A673 (cell line): ENCODE measurements around the gene ASB18.

Experiments
- CTCF ChIP-seq: fragments of 300-800, 200-600 bp; sonication (generic); conservative IDR thresholded peaks from 2 replicates; pipeline ENCODE4 v1.5.1; 2017; ENCODE audit warnings: low read depth, mild to moderate bottlenecking, antibody characterized with exemption, low read length, moderate library complexity, mixed read lengths
- EZH2 ChIP-seq: fragments of 200-600 bp; sonication (generic); IDR thresholded peaks from 2 replicates; pipeline ENCODE4 v1.6.1; 2017; ENCODE audit warnings: borderline replicate concordance, low read depth, mild to moderate bottlenecking, mixed read lengths, antibody characterized with exemption, low read length; ENCODE audit not compliant: poor library complexity, severe bottlenecking

DNA sequence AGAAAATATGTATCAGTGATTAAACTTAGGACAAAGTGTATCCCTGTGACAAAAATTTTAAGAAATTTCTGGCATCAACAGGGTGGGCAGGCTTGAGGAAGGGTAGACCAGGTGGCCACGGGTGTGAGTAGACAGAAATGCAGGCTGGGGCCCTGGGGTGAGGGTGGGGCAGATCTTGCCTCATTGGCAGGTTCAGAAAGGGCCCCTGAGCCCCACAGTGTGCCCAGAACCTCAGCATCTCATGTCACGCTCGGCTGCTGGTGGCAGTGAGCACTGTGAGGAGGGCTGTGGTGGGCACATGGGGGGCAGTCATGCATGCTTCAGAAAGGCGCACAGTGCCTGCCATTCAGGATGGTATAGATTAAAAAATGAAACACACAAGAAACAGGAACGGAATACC is 7.6 kb upstream of the ASB18 start:
- TF ChIP-seq CTCF (no peak), EZH2 (no peak)
